HG03139 (cell line): ENCODE results near the gene FAM13A.
"Not testable (repeated sequence)": the region's sequence is repeated elsewhere in the genome, so short reads cannot be mapped to it uniquely, and the experiment has no call there.

Source experiments
- ATAC-seq: cut with Tn5 transposase; IDR thresholded peaks from one replicate; pipeline ENCODE4 v1.9.1; 2021; ENCODE audit not compliant: unreplicated experiment

The FAM13A gene

GRCh38 chr4:88964450-88964849, 92.5 kb downstream of the FAM13A start:
- no peak for ATAC-seq

- ATAC-seq = no peak
Measured at GRCh38 chr4:88963817-88964216, 93.2 kb downstream of the FAM13A start.

- no peak for ATAC-seq
Measured at GRCh38 chr4:88962396-88962795, 94.6 kb downstream of the FAM13A start.

- ATAC-seq = no peak
Measured at GRCh38 chr4:88960576-88960975, 96.4 kb downstream of the FAM13A start.

- ATAC-seq = no peak
Measured at GRCh38 chr4:88958080-88958479, 98.9 kb downstream of the FAM13A start.

- ATAC-seq = no peak
Measured at GRCh38 chr4:88957570-88957969, 99.4 kb downstream of the FAM13A start.

- no peak for ATAC-seq
Measured at GRCh38 chr4:88955580-88956380, 101.2 kb downstream of the FAM13A start.

- ATAC-seq = peak; percentile 69
Measured at GRCh38 chr4:88953400-88953799, 103.6 kb downstream of the FAM13A start.

GRCh38 chr4:88952081-88952480, 104.9 kb downstream of the FAM13A start:
- no peak for ATAC-seq

- no peak for ATAC-seq
Measured at GRCh38 chr4:88949605-88950004, 107.4 kb downstream of the FAM13A start.

- ATAC-seq = no peak
Measured at GRCh38 chr4:88940506-88940905, 116.5 kb downstream of the FAM13A start.

- ATAC-seq = no peak
Measured at GRCh38 chr4:88939697-88940096, 117.3 kb downstream of the FAM13A start.

GRCh38 chr4:88938138-88938537, 118.8 kb downstream of the FAM13A start:
- no peak for ATAC-seq

- no peak for ATAC-seq
Measured at GRCh38 chr4:88937081-88937480, 119.9 kb downstream of the FAM13A start.

- ATAC-seq = no peak
Measured at GRCh38 chr4:88933414-88934160, 123.4 kb downstream of the FAM13A start.

GRCh38 chr4:88928852-88929251, 128.1 kb downstream of the FAM13A start:
- ATAC-seq = no peak

- no peak for ATAC-seq
Measured at GRCh38 chr4:88927420-88927819, 129.6 kb downstream of the FAM13A start.

- no peak for ATAC-seq
Measured at GRCh38 chr4:88919056-88919455, 137.9 kb downstream of the FAM13A start.

GRCh38 chr4:88913181-88913580, 143.8 kb downstream of the FAM13A start:
- not testable (repeated sequence) for ATAC-seq

GRCh38 chr4:88911246-88912212, 145.5 kb downstream of the FAM13A start:
- ATAC-seq = no peak

GRCh38 chr4:88910101-88910500, 146.9 kb downstream of the FAM13A start:
- ATAC-seq = no peak
